ENCODE measurements around the gene NIPAL3. TPM values are rescaled to one million over a fixed set of nuclear protein-coding genes. Genes with fewer than 3 reads are reported as not detected.

Gene NIPAL3
- polyA plus RNA-seq, 1 donor (not counting 4 experiments of a cell fraction or from before 2014, with no cell fraction given): 30.5 TPM

- Histone ChIP-seq H3K9ac (ENCODE audit: control insufficient read depth, extremely low read depth, insufficient read depth, low read length) (no peak overlapping the region), H3K9me1 (ENCODE audit: control insufficient read depth, extremely low read depth, insufficient read depth, low read length) (no peaks in the 10 kb centered on the region), H3K79me2 (ENCODE audit: control insufficient read depth, insufficient read depth, low read length) (no peaks in the 10 kb centered on the region), H2AFZ (ENCODE audit: control insufficient read depth, low read length) (no peak overlapping the region), H3K36me3 (ENCODE audit: control insufficient read depth in 2 of 2, extremely low read depth in 1 of 2, insufficient read depth in 2 of 2, low read length in 2 of 2) (peaks cover 5 to 29% of the 10 kb centered on the region in 2 experiments), H3K27ac (ENCODE audit: control insufficient read depth, insufficient read depth, low read length) (no peak overlapping the region), H3K4me2 (ENCODE audit: control insufficient read depth, extremely low read depth, insufficient read depth, low read depth, low read length) (no peak overlapping the region), H3K9me3 (ENCODE audit: control insufficient read depth, low read depth, low read length) (no peaks in the 10 kb centered on the region), H3K27me3 (ENCODE audit: control insufficient read depth, extremely low read depth, insufficient read depth, low read length) (no peaks in the 10 kb centered on the region), H3K4me3 (ENCODE audit: control insufficient read depth in 2 of 3, extremely low read depth in 1 of 3, insufficient read depth in 2 of 3, low read depth in 1 of 3, low read length in 3 of 3) (no peak overlapping the region), H3K4me1 (ENCODE audit: control insufficient read depth, extremely low read depth, insufficient read depth, low read length) (peaks cover 42% of the 10 kb centered on the region), H4K20me1 (ENCODE audit: control insufficient read depth, extremely low read depth, insufficient read depth, low read length) (no peaks in the 10 kb centered on the region)
- FAIRE-seq (no peak), DNase-seq (ENCODE audit: low read depth, low spot score) (no peak)
- dilution Hi-C loops (cut with MboI; ENCODE audit: extremely low pct_ligation_motif_present, low sequenced_read_pairs): no loop called here
- no peak for TF ChIP-seq CTCF (optimal IDR thresholded peaks at IDR 0.05 in 1 of 3, IDR thresholded peaks at IDR 0.05 in 1 of 3, conservative IDR thresholded peaks at IDR 0.05 in 1 of 3; ENCODE audit: extremely low read depth in 1 of 3, insufficient read depth in 2 of 3, low read length in 3 of 3)
- no peak for TF ChIP-seq EZH2 (IDR thresholded peaks at IDR 0.05; ENCODE audit: low read length)
These were observed 27.9 kb upstream of the NIPAL3 start for GRCh38 chr1:24387636-24388175.

GRCh38 chr1:24388331-24388885 is 27.2 kb upstream of the NIPAL3 start:
- no peak overlapping the region for H2AFZ ChIP-seq (ENCODE audit: control insufficient read depth, low read length)
- H3K9ac ChIP-seq (ENCODE audit: control insufficient read depth, extremely low read depth, insufficient read depth, low read length): no peak overlapping the region
- no peak overlapping the region for H3K27ac ChIP-seq (ENCODE audit: control insufficient read depth, insufficient read depth, low read length)
- no peak for DNase-seq (ENCODE audit: low read depth, low spot score)
- no peak overlapping the region for H3K4me3 ChIP-seq (ENCODE audit: control insufficient read depth in 2 of 3, extremely low read depth in 1 of 3, insufficient read depth in 2 of 3, low read depth in 1 of 3, low read length in 3 of 3)
- H4K20me1 ChIP-seq (ENCODE audit: control insufficient read depth, extremely low read depth, insufficient read depth, low read length): no peaks in the 10 kb centered on the region
- peaks cover 7 to 28% of the 10 kb centered on the region in 2 experiments for H3K36me3 ChIP-seq (ENCODE audit: control insufficient read depth in 2 of 2, extremely low read depth in 1 of 2, insufficient read depth in 2 of 2, low read length in 2 of 2)
- peaks cover 2% of the 10 kb centered on the region for H3K79me2 ChIP-seq (ENCODE audit: control insufficient read depth, insufficient read depth, low read length)
- dilution Hi-C loops (cut with MboI; ENCODE audit: extremely low pct_ligation_motif_present, low sequenced_read_pairs): no loop called here
- TF ChIP-seq EZH2 (IDR thresholded peaks at IDR 0.05; ENCODE audit: low read length): no peak
- TF ChIP-seq CTCF (optimal IDR thresholded peaks at IDR 0.05 in 1 of 3, IDR thresholded peaks at IDR 0.05 in 1 of 3, conservative IDR thresholded peaks at IDR 0.05 in 1 of 3; ENCODE audit: extremely low read depth in 1 of 3, insufficient read depth in 2 of 3, low read length in 3 of 3): no peak
- H3K4me1 ChIP-seq (ENCODE audit: control insufficient read depth, extremely low read depth, insufficient read depth, low read length): peaks cover 46% of the 10 kb centered on the region
- H3K4me2 ChIP-seq (ENCODE audit: control insufficient read depth, extremely low read depth, insufficient read depth, low read depth, low read length): no peak overlapping the region
- no peaks in the 10 kb centered on the region for H3K27me3 ChIP-seq (ENCODE audit: control insufficient read depth, extremely low read depth, insufficient read depth, low read length)
- no peaks in the 10 kb centered on the region for H3K9me1 ChIP-seq (ENCODE audit: control insufficient read depth, extremely low read depth, insufficient read depth, low read length)
- FAIRE-seq: no peak
- H3K9me3 ChIP-seq (ENCODE audit: control insufficient read depth, low read depth, low read length): no peaks in the 10 kb centered on the region

Data from keratinocyte (primary cell).